GM12865 (cell line): ENCODE measurements around the gene UGP2.

Source experiments
- DNase-seq: peaks from one replicate; pipeline ENCODE4 v3.0.0; 2010; ENCODE audit warnings: low read depth
- H3K4me3 ChIP-seq: 2 replicates; pipeline ENCODE4 v1.5.1; 2011; ENCODE audit warnings: mild to moderate bottlenecking, low read depth, low read length, control low read depth
- CTCF ChIP-seq: IDR thresholded peaks from 2 replicates; pipeline ENCODE4 v1.5.1; 2011; ENCODE audit warnings: low read length, control low read depth, low read depth, inconsistent platforms; ENCODE audit not compliant: insufficient read depth; ENCODE audit errors: missing control alignments

UGP2 gene

GRCh38 chr2:63863707-63864106, 22.0 kb downstream of the UGP2 start:
- no peak for TF ChIP-seq CTCF
- DNase-seq = no peak
- H3K4me3 ChIP-seq = no peak overlapping the region

DNA sequence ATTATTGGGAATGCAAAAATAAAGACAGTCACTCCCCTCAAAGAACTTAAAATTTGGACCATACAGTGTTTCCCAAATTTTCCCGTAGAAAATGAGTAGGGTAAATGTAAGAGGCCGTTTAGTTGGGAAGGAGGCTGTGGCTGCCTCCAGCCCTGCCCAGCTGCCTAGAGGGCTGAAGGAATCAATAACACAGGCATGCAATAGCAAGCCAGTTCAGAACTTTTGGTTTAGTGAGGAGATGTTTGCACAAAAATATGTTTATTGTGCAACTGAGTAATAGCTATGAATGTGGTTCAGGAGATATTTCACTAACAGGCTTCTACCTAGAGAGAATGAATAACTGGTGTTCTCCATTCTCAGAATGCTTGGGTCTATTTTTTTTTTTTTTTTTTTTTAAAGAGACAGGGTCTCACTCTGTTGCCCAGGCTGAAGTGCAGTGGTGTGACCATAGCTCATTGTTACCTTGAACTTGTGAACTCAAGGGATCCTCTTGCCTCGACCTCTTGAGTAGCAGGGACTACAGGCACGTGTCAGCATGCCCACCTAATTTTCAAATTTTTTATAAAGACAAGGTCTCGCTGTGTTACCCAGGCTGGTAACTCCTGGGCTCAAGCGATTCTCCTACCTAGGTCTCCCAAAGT, 23.6 kb downstream of the UGP2 start:
- TF ChIP-seq CTCF = no peak
- no peak for DNase-seq
- H3K4me3 ChIP-seq = no peak overlapping the region

GRCh38 chr2:63866009-63866709, 24.5 kb downstream of the UGP2 start:
- peak; percentile 26 for DNase-seq
- no peak for TF ChIP-seq CTCF

DNA sequence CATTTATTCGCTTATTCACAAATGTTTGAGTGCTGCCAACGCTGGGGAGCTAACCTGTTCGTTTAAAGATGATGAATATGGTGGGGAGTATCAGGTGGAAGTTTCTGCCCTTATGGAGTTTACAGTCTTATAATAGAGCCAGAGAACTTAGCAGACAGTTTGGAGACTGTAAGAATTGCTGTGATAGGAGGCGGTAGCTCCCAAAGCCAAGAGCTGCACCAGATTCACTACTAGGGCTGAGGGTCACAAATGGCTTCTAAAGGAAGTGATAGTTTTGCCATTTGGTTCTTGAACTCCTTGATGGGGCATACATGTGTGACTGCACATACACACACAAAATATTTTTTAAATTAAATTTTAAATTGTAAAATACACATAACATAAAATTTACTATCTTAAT, 29.0 kb downstream of the UGP2 start:
- no peak for TF ChIP-seq CTCF
- no peak for DNase-seq
- H3K4me3 ChIP-seq = no peak overlapping the region

More at GRCh38 chr2:63866009-63866709, 24.5 kb downstream of the UGP2 start:
- H3K4me3 ChIP-seq = no peak overlapping the region

DNA sequence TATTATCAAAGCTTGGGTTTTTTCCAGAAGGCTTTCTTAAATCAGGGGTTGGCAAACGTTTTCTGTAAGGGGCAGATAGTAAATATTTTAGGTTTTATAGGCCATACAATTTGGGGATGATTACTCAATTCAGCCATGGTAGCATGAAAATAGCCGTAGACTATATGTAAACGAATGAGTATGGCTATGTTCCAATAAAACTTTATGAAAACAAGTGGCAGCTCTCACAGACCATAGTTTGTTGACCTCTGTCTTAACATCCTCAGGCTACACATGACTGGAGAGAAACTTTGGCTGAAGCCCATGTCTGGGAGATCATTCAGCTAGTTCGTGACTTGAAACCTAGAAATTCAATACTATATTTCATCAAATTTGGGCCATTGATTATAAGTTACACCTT, 30.2 kb downstream of the UGP2 start:
- TF ChIP-seq CTCF = no peak
- no peak for DNase-seq
- no peak overlapping the region for H3K4me3 ChIP-seq

DNA sequence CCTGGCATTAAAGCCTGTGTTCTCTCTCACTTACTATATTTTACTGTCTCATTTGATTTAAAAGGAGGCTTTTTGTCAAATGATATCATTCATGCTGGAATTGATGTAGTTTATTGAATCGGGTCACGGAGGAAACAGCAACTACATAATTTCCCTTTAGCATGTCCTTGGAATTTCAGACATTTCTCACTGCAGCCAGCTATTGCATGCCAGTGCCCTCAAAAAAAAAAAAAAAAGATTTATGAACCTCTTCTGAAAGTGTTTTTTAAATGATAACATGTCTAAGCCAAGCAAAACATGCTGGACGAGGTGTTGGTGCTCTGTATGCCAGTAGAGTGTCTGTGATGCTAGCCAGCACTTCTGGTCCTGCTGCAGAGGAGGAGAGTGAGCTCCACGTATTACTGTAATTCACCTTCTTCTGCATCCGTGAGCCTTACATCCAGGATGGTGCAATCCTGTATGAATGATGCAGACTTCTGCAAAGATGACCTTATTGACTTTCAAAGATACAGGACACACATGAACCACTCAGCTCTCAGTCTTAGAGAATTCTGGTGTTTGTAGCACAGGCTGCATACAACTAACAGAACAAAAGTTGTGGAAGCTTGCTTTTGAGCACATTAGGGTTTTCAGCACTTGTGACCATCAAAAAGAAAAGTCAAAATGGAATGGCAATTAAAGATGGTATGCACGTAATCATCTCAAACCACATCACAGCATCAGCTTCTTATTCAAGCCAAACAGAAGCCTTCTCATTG, 31.1 kb downstream of the UGP2 start:
- no peak for DNase-seq
- H3K4me3 ChIP-seq = no peak overlapping the region
- no peak for TF ChIP-seq CTCF
